ENCODE results near the gene SSH2. TPM values are rescaled to one million over a fixed set of nuclear protein-coding genes. Genes with fewer than 3 reads are reported as not detected.

The SSH2 gene
- total RNA-seq, 1 donor from 2014 or later: 72.0 TPM

DNA sequence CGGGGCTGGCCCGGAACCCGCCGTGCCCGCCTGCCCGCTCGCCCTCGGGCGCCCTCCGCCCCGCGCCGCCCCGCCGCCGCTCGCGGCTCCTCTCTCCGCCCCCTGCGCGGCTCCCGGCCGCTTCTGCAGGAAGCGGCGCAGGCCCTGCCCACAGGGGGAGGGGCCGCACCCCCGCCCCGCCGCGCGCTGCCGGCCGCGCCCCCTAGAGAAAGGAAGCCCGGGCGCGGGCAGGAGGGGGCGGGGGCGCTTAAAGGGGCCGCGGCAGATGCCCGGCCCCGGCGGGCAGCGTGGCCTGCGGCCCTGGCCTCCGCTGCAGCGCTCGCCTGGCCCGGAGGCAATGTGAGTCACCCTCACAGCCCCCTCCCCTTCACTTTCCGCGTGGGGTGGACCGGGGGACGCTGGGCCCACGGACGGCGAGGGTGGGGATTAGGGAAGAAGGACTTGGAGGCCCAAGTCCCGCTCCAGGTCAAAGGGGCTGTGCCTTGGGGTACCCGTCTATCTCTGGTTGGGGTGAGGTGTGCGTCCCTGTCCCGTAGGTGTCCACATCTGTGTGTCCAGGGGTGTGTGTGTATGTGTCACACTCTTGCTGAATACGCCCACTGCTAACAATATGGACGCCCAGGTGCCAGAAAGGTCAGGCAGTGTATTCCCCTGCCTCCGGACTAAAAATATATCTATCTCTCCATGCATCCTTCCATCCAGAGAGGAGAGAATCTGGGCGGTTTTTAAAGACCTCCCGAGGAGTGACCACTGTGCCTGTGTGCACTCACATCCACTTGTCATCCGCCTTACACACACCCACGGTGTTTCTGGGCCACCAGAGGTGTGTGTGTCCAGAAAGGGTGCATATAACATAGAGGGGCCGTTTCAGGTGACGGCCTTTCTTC lies 340.3 kb downstream of the SSH2 start, which contains the start of gene GIT1:
GIT1 (minus strand) TSS at position 125 of the 887 bp plus-strand sequence. CDS start 270 bp downstream, outside the sequence.
- H3K9me3 ChIP-seq: no peaks in the 10 kb centered on the region
- TF ChIP-seq, protein P1, sequence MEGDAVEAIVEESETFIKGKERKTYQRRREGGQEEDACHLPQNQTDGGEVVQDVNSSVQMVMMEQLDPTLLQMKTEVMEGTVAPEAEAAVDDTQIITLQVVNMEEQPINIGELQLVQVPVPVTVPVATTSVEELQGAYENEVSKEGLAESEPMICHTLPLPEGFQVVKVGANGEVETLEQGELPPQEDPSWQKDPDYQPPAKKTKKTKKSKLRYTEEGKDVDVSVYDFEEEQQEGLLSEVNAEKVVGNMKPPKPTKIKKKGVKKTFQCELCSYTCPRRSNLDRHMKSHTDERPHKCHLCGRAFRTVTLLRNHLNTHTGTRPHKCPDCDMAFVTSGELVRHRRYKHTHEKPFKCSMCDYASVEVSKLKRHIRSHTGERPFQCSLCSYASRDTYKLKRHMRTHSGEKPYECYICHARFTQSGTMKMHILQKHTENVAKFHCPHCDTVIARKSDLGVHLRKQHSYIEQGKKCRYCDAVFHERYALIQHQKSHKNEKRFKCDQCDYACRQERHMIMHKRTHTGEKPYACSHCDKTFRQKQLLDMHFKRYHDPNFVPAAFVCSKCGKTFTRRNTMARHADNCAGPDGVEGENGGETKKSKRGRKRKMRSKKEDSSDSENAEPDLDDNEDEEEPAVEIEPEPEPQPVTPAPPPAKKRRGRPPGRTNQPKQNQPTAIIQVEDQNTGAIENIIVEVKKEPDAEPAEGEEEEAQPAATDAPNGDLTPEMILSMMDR (IDR thresholded peaks at IDR 0.05): no peak
- no peaks in the 10 kb centered on the region for H3K27me3 ChIP-seq
- DNase-seq: peak; percentile 92
- peak within 1 kb of the TSS; percentile 79 for H3K27ac ChIP-seq
- ATAC-seq: peak; percentile 88
- intact Hi-C loops (cut with DNase I): no loop called here
- H3K4me3 ChIP-seq: peak within 1 kb of the TSS; percentile 77
- H3K36me3 ChIP-seq: no peaks in the 10 kb centered on the region
- peaks cover 58% of the 10 kb centered on the region for H3K4me1 ChIP-seq

DNA sequence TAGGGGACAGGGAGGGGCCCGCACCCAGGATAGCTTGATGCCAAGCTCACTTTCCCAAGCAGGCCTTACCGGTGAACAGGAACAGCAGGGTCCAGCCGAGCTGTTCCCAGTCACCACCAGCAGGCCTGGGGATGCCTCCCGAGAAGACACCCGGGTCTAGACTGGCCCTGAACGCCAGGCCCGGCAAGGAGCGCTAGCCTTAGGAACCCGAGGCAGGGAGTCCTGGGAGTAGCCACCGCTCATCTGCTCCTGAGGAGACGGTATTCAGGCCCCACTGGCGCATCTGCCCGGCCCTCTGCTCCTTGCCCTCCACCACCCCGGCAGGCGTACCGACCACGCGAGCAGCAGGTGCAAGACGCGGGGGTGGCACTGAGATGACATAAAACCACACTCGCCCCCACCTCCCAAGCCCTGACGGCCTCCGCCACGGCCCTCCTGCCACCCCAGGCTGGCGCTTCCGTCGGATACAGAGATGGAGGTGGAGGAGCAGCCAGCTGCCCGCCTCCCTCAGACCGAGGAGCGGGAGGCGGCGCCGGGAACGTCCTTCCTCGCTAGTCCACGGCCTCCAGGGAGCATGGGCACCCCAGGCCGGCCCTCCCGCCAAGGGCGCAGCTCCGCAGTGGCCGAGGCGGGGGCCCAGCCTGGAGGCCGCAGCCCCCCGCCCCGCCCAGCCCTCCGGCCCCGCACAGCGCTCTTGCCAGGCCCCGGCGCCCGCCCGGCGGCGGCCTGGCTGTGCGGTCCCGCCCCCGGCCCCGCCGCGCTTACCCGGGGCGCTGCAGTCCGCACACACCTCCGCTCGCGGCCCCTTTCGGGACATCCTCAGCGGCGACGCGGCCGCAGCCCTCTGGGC lies 341.2 kb downstream of the SSH2 start:
- intact Hi-C loops (cut with DNase I): no loop called here
- H3K4me3 ChIP-seq: peak overlapping the region; percentile 77
- no peaks in the 10 kb centered on the region for H3K9me3 ChIP-seq
- ATAC-seq (peak; percentile 0), DNase-seq (peak; percentile 78)
- H3K27ac ChIP-seq: peak overlapping the region; percentile 79
- H3K4me1 ChIP-seq: peaks cover 58% of the 10 kb centered on the region
- H3K27me3 ChIP-seq: no peaks in the 10 kb centered on the region
- no peaks in the 10 kb centered on the region for H3K36me3 ChIP-seq
- TF ChIP-seq, protein P1 (IDR thresholded peaks at IDR 0.05): no peak

DNA sequence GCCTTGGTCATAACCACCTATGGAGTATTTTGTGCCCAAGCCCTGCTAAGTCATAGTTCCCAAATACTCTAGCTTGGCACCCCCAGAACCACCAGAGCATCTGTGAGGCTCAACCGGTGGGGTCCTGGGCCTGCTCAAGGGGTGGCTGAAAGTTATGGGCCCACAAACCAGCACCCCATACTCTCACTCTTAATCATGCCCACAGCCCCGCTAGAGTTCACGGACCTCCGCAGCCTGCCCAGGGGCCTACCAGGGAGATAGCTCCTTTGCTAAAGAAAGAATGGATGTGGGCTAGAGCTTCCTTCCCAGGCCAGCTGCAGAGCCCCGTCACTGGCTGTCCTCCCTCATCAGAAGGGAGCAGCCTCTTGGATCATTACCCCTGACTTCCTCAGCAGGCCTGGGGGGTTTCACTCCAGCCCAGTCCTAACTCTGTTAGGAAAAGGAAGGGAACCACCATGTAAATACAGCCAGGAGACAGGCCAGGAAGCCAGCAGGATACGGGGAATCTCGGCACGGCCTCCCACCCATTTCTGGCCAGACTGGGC lies 341.9 kb downstream of the SSH2 start:
- no peak for ATAC-seq
- DNase-seq: no peak
- Histone ChIP-seq H3K9me3 (no peaks in the 10 kb centered on the region), H3K36me3 (no peaks in the 10 kb centered on the region), H3K27ac (peak overlapping the region; percentile 79), H3K27me3 (no peaks in the 10 kb centered on the region), H3K4me1 (peaks cover 59% of the 10 kb centered on the region), H3K4me3 (peak overlapping the region; percentile 77)
- intact Hi-C loops (cut with DNase I): no loop called here
- TF ChIP-seq, protein P1 (IDR thresholded peaks at IDR 0.05): no peak

DNA sequence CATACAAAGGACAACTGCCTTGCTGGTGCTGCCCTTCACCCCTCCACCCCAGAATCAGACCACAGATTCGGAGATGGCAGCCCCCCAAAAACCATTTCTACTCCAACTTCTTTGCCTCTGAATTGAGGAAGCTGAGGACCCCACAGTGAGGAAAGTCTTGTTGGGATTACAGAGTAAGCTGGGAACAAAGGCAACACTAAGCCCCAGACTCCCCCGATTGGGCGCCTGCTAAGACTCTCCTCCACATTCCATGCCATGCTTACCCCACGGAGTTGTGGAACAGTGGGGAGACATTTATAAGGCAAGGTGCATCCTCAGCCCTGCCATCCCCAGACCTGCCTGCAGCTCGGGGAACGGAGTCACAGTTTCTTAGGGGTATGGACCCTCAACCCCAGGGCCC lies 342.4 kb downstream of the SSH2 start:
- H3K9me3 ChIP-seq: no peaks in the 10 kb centered on the region
- H3K27ac ChIP-seq: peak overlapping the region; percentile 79
- no peak for DNase-seq
- peaks cover 1% of the 10 kb centered on the region for H3K36me3 ChIP-seq
- intact Hi-C loops (cut with DNase I): no loop called here
- peaks cover 56% of the 10 kb centered on the region for H3K4me1 ChIP-seq
- peak overlapping the region; percentile 77 for H3K4me3 ChIP-seq
- TF ChIP-seq, protein P1 (IDR thresholded peaks at IDR 0.05): no peak
- ATAC-seq: no peak
- H3K27me3 ChIP-seq: no peaks in the 10 kb centered on the region

DNA sequence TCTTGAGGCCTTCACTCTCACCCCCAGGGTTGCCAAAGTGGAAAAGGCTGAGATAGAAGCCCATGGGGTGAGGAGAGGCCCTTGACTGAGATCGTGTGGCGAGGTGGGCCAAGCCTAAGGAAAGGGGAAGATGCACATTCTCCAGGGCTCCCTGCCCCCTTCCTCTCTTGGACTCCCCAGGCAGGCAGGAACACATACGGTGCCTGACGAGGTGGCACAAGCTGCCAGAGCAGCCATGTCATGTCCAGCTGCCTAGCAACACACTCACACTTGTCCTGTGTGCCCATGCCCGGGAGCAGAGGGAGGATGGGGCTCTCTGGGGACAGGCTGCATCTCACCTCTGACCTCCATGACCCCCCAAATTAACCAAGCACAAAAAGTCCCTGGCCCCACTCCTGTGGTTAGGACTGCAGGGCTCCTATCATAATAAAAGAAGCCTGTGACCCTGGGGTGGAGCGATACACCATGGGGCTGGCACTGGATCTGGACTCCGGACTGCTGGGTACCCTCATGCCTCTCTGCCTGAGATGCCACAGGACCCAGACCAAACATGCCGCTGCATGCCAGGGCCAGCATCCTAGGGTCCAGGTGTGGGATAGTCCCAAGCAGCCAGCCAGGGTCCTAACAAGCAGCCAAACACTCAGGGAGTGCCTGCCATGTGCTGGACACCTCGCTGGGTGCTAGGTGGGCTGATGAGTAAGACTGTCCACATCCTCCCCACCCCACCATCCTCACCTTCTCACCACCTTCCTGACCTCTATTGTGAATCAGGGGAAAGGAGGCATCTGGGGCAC lies 343.2 kb downstream of the SSH2 start:
- H3K27me3 ChIP-seq: no peaks in the 10 kb centered on the region
- DNase-seq: no peak
- no peak for ATAC-seq
- intact Hi-C loops (cut with DNase I): no loop called here
- H3K27ac ChIP-seq: peak overlapping the region; percentile 73
- H3K4me1 ChIP-seq: peaks cover 49% of the 10 kb centered on the region
- TF ChIP-seq, protein P1 (IDR thresholded peaks at IDR 0.05): no peak
- peak overlapping the region; percentile 43 for H3K4me3 ChIP-seq
- peaks cover 8% of the 10 kb centered on the region for H3K36me3 ChIP-seq
- H3K9me3 ChIP-seq: no peaks in the 10 kb centered on the region
